SK-N-SH (cell line): ENCODE measurements around the gene HCRTR2. TPM values are rescaled to one million over a fixed set of nuclear protein-coding genes. Genes with fewer than 3 reads are reported as not detected.

Source experiments
- CTCF ChIA-PET: fragments of 300-600, 350-600 bp; formaldehyde crosslinking; extraction: SDS; loops from one replicate; lab custom pipeline; 2021; lab: Yijun Ruan, JAX
- POLR2A ChIA-PET: fragments of 350-600 bp; sonication (Branson Sonifier 250); formaldehyde crosslinking; extraction: SDS; loops from one replicate; lab custom pipeline; 2020; ENCODE audit warnings: antibody characterized with exemption, inconsistent platforms; lab: Yijun Ruan, JAX
- DNase-seq: peaks from one replicate; pipeline ENCODE4 v3.0.0; 2012
- H2AFZ ChIP-seq: fragments of 200-600 bp; sonication (generic); 2 replicates; pipeline ENCODE4 v1.8.1; 2016; ENCODE audit warnings: antibody characterized with exemption, mild to moderate bottlenecking, low read depth
- H3F3A ChIP-seq: fragments of 200-600 bp; sonication (generic); replicated peaks from 2 replicates; pipeline ENCODE3; 2016; ENCODE audit warnings: antibody characterized with exemption, mild to moderate bottlenecking; ENCODE audit not compliant: insufficient read depth
- H3K27ac ChIP-seq, 2 experiments: fragments of 200-500 bp in 1 of 2; fragments of 200-600 bp in 1 of 2; sonication (Bioruptor generic) in 1 of 2; sonication (generic), shearing (Covaris generic) in 1 of 2; 2 replicates each; pipeline versions ENCODE4 v1.5.1 to v1.6.1; 2014 to 2016; ENCODE audit warnings: low read depth in 2 of 2, inconsistent platforms in 1 of 2, low read length in 1 of 2, mild to moderate bottlenecking in 1 of 2, mixed read lengths in 1 of 2
- H3K27me3 ChIP-seq: fragments of 200-600 bp; sonication (generic), shearing (Covaris generic); 2 replicates; pipeline ENCODE4 v1.6.1; 2016; ENCODE audit warnings: mixed run types; ENCODE audit not compliant: insufficient read depth
- H3K36me3 ChIP-seq, 2 experiments: fragments of 200-500 bp in 1 of 2; fragments of 200-600 bp in 1 of 2; sonication (Bioruptor generic) in 1 of 2; sonication (generic) in 1 of 2; replicated peaks in 1 of 2; 2 replicates each; pipeline versions ENCODE3 to v1.5.1; 2014 to 2016; ENCODE audit warnings: low read length in 1 of 2, mild to moderate bottlenecking in 1 of 2; ENCODE audit not compliant: insufficient read depth in 2 of 2, control insufficient read depth in 1 of 2
- H3K4me1 ChIP-seq, 2 experiments: fragments of 200-500 bp in 1 of 2; fragments of 200-600 bp in 1 of 2; sonication (Bioruptor generic) in 1 of 2; sonication (generic), shearing (Covaris generic) in 1 of 2; 2 replicates each; pipeline versions ENCODE4 v1.5.1 to v1.6.1; 2014 to 2016; ENCODE audit warnings: low read depth in 1 of 2, low read length in 1 of 2, mixed run types in 1 of 2; ENCODE audit not compliant: insufficient read depth in 2 of 2, control insufficient read depth in 1 of 2
- H3K4me2 ChIP-seq: fragments of 200-600 bp; sonication (generic), shearing (Covaris generic); 2 replicates; pipeline ENCODE4 v1.6.1; 2017; ENCODE audit warnings: mixed run types
- H3K4me3 ChIP-seq, 2 experiments: fragments of 200-500 bp in 1 of 2; fragments of 200-600 bp in 1 of 2; sonication (Bioruptor generic) in 1 of 2; sonication (generic), shearing (Covaris generic) in 1 of 2; 2 replicates each; pipeline versions ENCODE4 v1.5.1 to v1.8.1; 2014 to 2016; ENCODE audit warnings: low read depth in 2 of 2, inconsistent platforms in 1 of 2, low read length in 1 of 2, mild to moderate bottlenecking in 1 of 2, mixed read lengths in 1 of 2, moderate library complexity in 1 of 2
- H3K79me2 ChIP-seq: fragments of 200-600 bp; sonication (generic); 2 replicates; pipeline ENCODE4 v1.8.1; 2017; ENCODE audit warnings: mild to moderate bottlenecking; ENCODE audit not compliant: insufficient read depth
- H3K9ac ChIP-seq: fragments of 200-600 bp; sonication (generic); 2 replicates; pipeline ENCODE4 v1.6.1; 2017; ENCODE audit warnings: mixed run types
- H3K9me2 ChIP-seq: fragments of 200-600 bp; sonication (generic); 2 replicates; pipeline ENCODE4 v1.6.1; 2017; ENCODE audit warnings: mixed run types
- H3K9me3 ChIP-seq: fragments of 200-600 bp; sonication (generic); 2 replicates; pipeline ENCODE4 v1.6.1; 2017; ENCODE audit warnings: mixed run types, mild to moderate bottlenecking, moderate library complexity
- H4K20me1 ChIP-seq: fragments of 200-600 bp; sonication (generic); 2 replicates; pipeline ENCODE4 v1.6.1; 2017; ENCODE audit warnings: mild to moderate bottlenecking, mixed run types; ENCODE audit not compliant: insufficient read depth
- CHD2 ChIP-seq: fragments of 150-350 bp; IDR thresholded peaks from 2 replicates; pipeline ENCODE4 v1.6.1; 2018; ENCODE audit warnings: low read length; ENCODE audit not compliant: partially characterized antibody
- EP300 ChIP-seq, 2 experiments: IDR thresholded peaks; 2 replicates each; pipeline versions ENCODE4 v1.4.0 to v1.6.1; 2012; ENCODE audit warnings: borderline replicate concordance in 1 of 2, low read depth in 1 of 2, low read length in 1 of 2
- EZH2phosphoT487 ChIP-seq: fragments of 200-600 bp; sonication (generic); IDR thresholded peaks from 2 replicates; pipeline ENCODE4 v1.6.1; 2017; ENCODE audit warnings: low read depth, mixed run types, mild to moderate bottlenecking, antibody characterized with exemption, moderate library complexity, borderline replicate concordance
- FOXJ3 ChIP-seq: sonication (generic); formaldehyde crosslinking; IDR thresholded peaks from 2 replicates; pipeline ENCODE4 v1.5.1; 2020; ENCODE audit warnings: mild to moderate bottlenecking, missing genetic modification reagents
- GABPA ChIP-seq: IDR thresholded peaks from 2 replicates; pipeline ENCODE4 v1.4.0; 2012; ENCODE audit warnings: low read depth, mild to moderate bottlenecking
- NFIC ChIP-seq: IDR thresholded peaks from 2 replicates; pipeline ENCODE4 v1.4.0; 2012; ENCODE audit warnings: borderline replicate concordance
- NRF1 ChIP-seq: IDR thresholded peaks from 2 replicates; pipeline ENCODE4 v1.6.1; 2012; ENCODE audit warnings: low read depth, mild to moderate bottlenecking, low read length
- POLR2AphosphoS5 ChIP-seq: IDR thresholded peaks from 2 replicates; pipeline ENCODE4 v1.6.1; 2012; ENCODE audit warnings: low read depth, low read length
- RCOR1 ChIP-seq: fragments of 150-350 bp; IDR thresholded peaks from 2 replicates; pipeline ENCODE4 v1.6.1; 2017; ENCODE audit warnings: antibody characterized with exemption, low read length
- RXRA ChIP-seq: IDR thresholded peaks from 2 replicates; pipeline ENCODE4 v1.4.0; 2012; ENCODE audit warnings: low read depth, mild to moderate bottlenecking, borderline replicate concordance
- SMC3 ChIP-seq: IDR thresholded peaks from 2 replicates; pipeline ENCODE4 v1.6.1; 2012; ENCODE audit warnings: low read depth, low read length, improper control_type of control experiment
- TAF1 ChIP-seq: IDR thresholded peaks from 2 replicates; pipeline ENCODE4 v1.6.1; 2012; ENCODE audit warnings: low read depth, mild to moderate bottlenecking, low read length, moderate library complexity, borderline replicate concordance
- TCF12 ChIP-seq: IDR thresholded peaks from 2 replicates; pipeline ENCODE4 v1.4.0; 2012
- TEAD4 ChIP-seq: IDR thresholded peaks from 2 replicates; pipeline ENCODE4 v1.4.0; 2012; ENCODE audit warnings: mild to moderate bottlenecking, borderline replicate concordance; ENCODE audit not compliant: insufficient read depth
- WGBS: methylation state at CpG from one replicate; pipeline ENCODE4 v1.1.6; 2017; ENCODE audit warnings: low lambda C conversion rate; 5-methylcytosine and 5-hydroxymethylcytosine counted together
- polyA plus RNA-seq, 3 experiments: library from polyadenylated mRNA; depleted of rRNA; stranded (reverse); fragments of >200 nt; gene quantifications; 2 replicates each; pipeline ENCODE4 v1.2.3, GENCODE V29; 2012
- TF ChIP-seq, protein P1 (sequence below): IDR thresholded peaks from 2 replicates; pipeline ENCODE4 v1.4.0; 2012; ENCODE audit warnings: low read depth
- TF ChIP-seq, protein P2 (sequence below): IDR thresholded peaks from 2 replicates; pipeline ENCODE4 v1.4.0; 2012; ENCODE audit warnings: low read depth, borderline replicate concordance
- TF ChIP-seq, protein P3 (sequence below): fragments of 150-350 bp; IDR thresholded peaks from 2 replicates; pipeline ENCODE4 v1.6.1; 2016; ENCODE audit warnings: mild to moderate bottlenecking, low read depth, low read length
- TF ChIP-seq, protein P4 (sequence below): fragments of 150-350 bp; IDR thresholded peaks from 2 replicates; pipeline ENCODE4 v1.6.1; 2017; ENCODE audit warnings: antibody characterized with exemption, low read length, low read depth, borderline replicate concordance
- TF ChIP-seq, protein P5 (sequence below): fragments of 200-600 bp; sonication (generic); IDR thresholded peaks from 2 replicates; pipeline ENCODE4 v1.6.1; 2017; ENCODE audit warnings: antibody characterized with exemption, mild to moderate bottlenecking, moderate library complexity

The HCRTR2 gene
- polyA plus RNA-seq, 1 of the 3 experiments (the other 2 are of a cell fraction), result not detected

DNA sequence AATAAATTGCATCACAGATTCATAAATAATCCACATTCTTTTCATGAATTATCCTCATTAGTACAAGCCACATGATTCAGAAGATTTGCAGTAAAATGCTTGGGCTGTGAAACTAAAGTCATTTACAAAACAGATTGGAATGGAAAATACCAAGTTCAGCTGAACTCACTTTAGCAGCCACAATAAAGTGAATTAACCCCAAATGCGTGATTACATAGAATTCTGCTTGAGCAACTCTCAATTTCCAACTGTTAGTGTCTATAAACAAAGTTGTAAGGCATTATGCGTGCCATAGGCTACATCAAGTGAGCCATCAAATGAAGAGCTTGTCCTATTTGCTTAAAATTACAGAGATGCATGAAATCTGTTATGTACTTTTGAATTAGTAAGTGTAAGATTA, 92.6 kb downstream of the HCRTR2 start:
- H3K27me3 ChIP-seq, result no peaks in the 10 kb centered on the region
- no peak overlapping the region for H2AFZ ChIP-seq
- no peak overlapping the region for H3K4me2 ChIP-seq
- H3K27ac ChIP-seq, result no peak overlapping the region
- DNase-seq, result no peak
- no peak overlapping the region for H3K4me3 ChIP-seq
- ChIA-PET POLR2A (no interaction called here), CTCF (no interaction called here)
- H3K36me3 ChIP-seq, result no peaks in the 10 kb centered on the region
- 15% methylated on average over 2 of the region's 2 CpGs for WGBS
- H3K9ac ChIP-seq, result no peak overlapping the region
- no peaks in the 10 kb centered on the region for H3F3A ChIP-seq
- no peaks in the 10 kb centered on the region for H4K20me1 ChIP-seq
- no peaks in the 10 kb centered on the region for H3K79me2 ChIP-seq
- H3K9me2 ChIP-seq, result no peaks in the 10 kb centered on the region
- no peaks in the 10 kb centered on the region for H3K9me3 ChIP-seq
- TF ChIP-seq, protein P1, sequence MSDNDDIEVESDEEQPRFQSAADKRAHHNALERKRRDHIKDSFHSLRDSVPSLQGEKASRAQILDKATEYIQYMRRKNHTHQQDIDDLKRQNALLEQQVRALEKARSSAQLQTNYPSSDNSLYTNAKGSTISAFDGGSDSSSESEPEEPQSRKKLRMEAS, result no peak
- TF ChIP-seq GABPA (no peak), TAF1 (no peak), RCOR1 (no peak), CHD2 (no peak), TEAD4 (no peak), NFIC (no peak), NRF1 (no peak), EP300 (IDR thresholded peaks at IDR 0.05; ENCODE audit: borderline replicate concordance in 1 of 2, low read depth in 1 of 2, low read length in 1 of 2) (no peak), SMC3 (no peak), TCF12 (no peak), FOXJ3 (CRISPR knock-in tag) (no peak), EZH2phosphoT487 (no peak), POLR2AphosphoS5 (no peak), RXRA (no peak)
- TF ChIP-seq, protein P2, sequence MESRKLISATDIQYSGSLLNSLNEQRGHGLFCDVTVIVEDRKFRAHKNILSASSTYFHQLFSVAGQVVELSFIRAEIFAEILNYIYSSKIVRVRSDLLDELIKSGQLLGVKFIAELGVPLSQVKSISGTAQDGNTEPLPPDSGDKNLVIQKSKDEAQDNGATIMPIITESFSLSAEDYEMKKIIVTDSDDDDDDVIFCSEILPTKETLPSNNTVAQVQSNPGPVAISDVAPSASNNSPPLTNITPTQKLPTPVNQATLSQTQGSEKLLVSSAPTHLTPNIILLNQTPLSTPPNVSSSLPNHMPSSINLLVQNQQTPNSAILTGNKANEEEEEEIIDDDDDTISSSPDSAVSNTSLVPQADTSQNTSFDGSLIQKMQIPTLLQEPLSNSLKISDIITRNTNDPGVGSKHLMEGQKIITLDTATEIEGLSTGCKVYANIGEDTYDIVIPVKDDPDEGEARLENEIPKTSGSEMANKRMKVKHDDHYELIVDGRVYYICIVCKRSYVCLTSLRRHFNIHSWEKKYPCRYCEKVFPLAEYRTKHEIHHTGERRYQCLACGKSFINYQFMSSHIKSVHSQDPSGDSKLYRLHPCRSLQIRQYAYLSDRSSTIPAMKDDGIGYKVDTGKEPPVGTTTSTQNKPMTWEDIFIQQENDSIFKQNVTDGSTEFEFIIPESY, result no peak
- TF ChIP-seq, protein P3, sequence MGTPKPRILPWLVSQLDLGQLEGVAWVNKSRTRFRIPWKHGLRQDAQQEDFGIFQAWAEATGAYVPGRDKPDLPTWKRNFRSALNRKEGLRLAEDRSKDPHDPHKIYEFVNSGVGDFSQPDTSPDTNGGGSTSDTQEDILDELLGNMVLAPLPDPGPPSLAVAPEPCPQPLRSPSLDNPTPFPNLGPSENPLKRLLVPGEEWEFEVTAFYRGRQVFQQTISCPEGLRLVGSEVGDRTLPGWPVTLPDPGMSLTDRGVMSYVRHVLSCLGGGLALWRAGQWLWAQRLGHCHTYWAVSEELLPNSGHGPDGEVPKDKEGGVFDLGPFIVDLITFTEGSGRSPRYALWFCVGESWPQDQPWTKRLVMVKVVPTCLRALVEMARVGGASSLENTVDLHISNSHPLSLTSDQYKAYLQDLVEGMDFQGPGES, result no peak
- TF ChIP-seq, protein P4, sequence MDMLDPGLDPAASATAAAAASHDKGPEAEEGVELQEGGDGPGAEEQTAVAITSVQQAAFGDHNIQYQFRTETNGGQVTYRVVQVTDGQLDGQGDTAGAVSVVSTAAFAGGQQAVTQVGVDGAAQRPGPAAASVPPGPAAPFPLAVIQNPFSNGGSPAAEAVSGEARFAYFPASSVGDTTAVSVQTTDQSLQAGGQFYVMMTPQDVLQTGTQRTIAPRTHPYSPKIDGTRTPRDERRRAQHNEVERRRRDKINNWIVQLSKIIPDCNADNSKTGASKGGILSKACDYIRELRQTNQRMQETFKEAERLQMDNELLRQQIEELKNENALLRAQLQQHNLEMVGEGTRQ, result no peak
- TF ChIP-seq, protein P5, sequence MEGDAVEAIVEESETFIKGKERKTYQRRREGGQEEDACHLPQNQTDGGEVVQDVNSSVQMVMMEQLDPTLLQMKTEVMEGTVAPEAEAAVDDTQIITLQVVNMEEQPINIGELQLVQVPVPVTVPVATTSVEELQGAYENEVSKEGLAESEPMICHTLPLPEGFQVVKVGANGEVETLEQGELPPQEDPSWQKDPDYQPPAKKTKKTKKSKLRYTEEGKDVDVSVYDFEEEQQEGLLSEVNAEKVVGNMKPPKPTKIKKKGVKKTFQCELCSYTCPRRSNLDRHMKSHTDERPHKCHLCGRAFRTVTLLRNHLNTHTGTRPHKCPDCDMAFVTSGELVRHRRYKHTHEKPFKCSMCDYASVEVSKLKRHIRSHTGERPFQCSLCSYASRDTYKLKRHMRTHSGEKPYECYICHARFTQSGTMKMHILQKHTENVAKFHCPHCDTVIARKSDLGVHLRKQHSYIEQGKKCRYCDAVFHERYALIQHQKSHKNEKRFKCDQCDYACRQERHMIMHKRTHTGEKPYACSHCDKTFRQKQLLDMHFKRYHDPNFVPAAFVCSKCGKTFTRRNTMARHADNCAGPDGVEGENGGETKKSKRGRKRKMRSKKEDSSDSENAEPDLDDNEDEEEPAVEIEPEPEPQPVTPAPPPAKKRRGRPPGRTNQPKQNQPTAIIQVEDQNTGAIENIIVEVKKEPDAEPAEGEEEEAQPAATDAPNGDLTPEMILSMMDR, result no peak
- no peaks in the 10 kb centered on the region for H3K4me1 ChIP-seq
